ENCODE results near the gene CAMKMT. TPM values are rescaled to one million over a fixed set of nuclear protein-coding genes. Genes with fewer than 3 reads are reported as not detected.

CAMKMT gene
- total RNA-seq, 2 experiments from 2014 or later: 25.7 to 27.4 TPM

- ChIA-PET CTCF (ENCODE audit: unreplicated experiment) (no interaction called here), POLR2A (interaction anchor here (1.3 kb wide), 1 partner anchor 9 kb away, joined by 4 read pairs; no protein-coding TSS in a partner anchor)
- Histone ChIP-seq H2AFZ (ENCODE audit: low read length) (no peak overlapping the region), H3K9me3 (ENCODE audit: low read length) (no peaks in the 10 kb centered on the region), H4K20me1 (ENCODE audit: insufficient read depth, low read length) (no peaks in the 10 kb centered on the region), H3K4me3 (ENCODE audit: low read depth, low read length, poor library complexity, severe bottlenecking) (no peak overlapping the region), H3K9me2 (ENCODE audit: insufficient read depth, low read length) (no peaks in the 10 kb centered on the region), H3K36me3 (ENCODE audit: insufficient read depth, low read length) (no peaks in the 10 kb centered on the region; the same call in none of the 2 replicates), H3K4me2 (ENCODE audit: low read length) (no peak overlapping the region), H3K27ac (ENCODE audit: low read depth, low read length, poor library complexity, severe bottlenecking) (no peak overlapping the region), H3K79me2 (ENCODE audit: insufficient read depth, low read depth, low read length) (no peaks in the 10 kb centered on the region), H3K4me1 (ENCODE audit: insufficient read depth, low read length, poor library complexity, severe bottlenecking) (no peaks in the 10 kb centered on the region)
- no peak for DNase-seq (ENCODE audit: low spot score)
- intact Hi-C loops (cut with micrococcal nuclease; ENCODE audit: unreplicated experiment): no loop called here
- no TSS peak for BruUV-seq (replicated peaks)
- TF ChIP-seq CTCF (conservative IDR thresholded peaks at IDR 0.05; ENCODE audit: low read length) (no peak), EZH2phosphoT487 (IDR thresholded peaks at IDR 0.05; ENCODE audit: borderline replicate concordance, low read depth, low read length) (no peak)
Measured at GRCh38 chr2:44388877-44389276, 27.1 kb downstream of the CAMKMT start.

GRCh38 chr2:44389895-44390294 is 28.1 kb downstream of the CAMKMT start:
- Histone ChIP-seq H3K4me1 (ENCODE audit: insufficient read depth, low read length, poor library complexity, severe bottlenecking) (no peaks in the 10 kb centered on the region), H3K9me3 (ENCODE audit: low read length) (no peaks in the 10 kb centered on the region), H3K4me3 (ENCODE audit: low read depth, low read length, poor library complexity, severe bottlenecking) (no peak overlapping the region), H3K4me2 (ENCODE audit: low read length) (no peak overlapping the region), H3K9me2 (ENCODE audit: insufficient read depth, low read length) (no peaks in the 10 kb centered on the region), H3K79me2 (ENCODE audit: insufficient read depth, low read depth, low read length) (no peaks in the 10 kb centered on the region), H4K20me1 (ENCODE audit: insufficient read depth, low read length) (no peaks in the 10 kb centered on the region), H3K36me3 (ENCODE audit: insufficient read depth, low read length) (no peaks in the 10 kb centered on the region; the same call in 1 of the 2 replicates), H2AFZ (ENCODE audit: low read length) (no peak overlapping the region), H3K27ac (ENCODE audit: low read depth, low read length, poor library complexity, severe bottlenecking) (no peak overlapping the region)
- DNase-seq (ENCODE audit: low spot score): no peak
- CTCF ChIA-PET (ENCODE audit: unreplicated experiment): interaction anchor here (0.5 kb wide), 1 partner anchor 294 kb away, joined by 3 read pairs; no protein-coding TSS in a partner anchor
- TF ChIP-seq CTCF (conservative IDR thresholded peaks at IDR 0.05; ENCODE audit: low read length) (peak; percentile 63), EZH2phosphoT487 (IDR thresholded peaks at IDR 0.05; ENCODE audit: borderline replicate concordance, low read depth, low read length) (no peak)
- intact Hi-C loops (cut with micrococcal nuclease; ENCODE audit: unreplicated experiment): loop anchor here (5.0 kb wide), 1 partner anchor 567 kb away; no protein-coding TSS in a partner anchor
- POLR2A ChIA-PET: no interaction called here
- no TSS peak for BruUV-seq (replicated peaks)

GRCh38 chr2:44392338-44392943 is 30.7 kb downstream of the CAMKMT start:
- POLR2A ChIA-PET: interaction anchor here (0.6 to 1.7 kb wide), 2 partner anchors 9 to 19 kb away, joined by 3 to 6 read pairs; no protein-coding TSS in a partner anchor

More at GRCh38 chr2:44392338-44392943, 30.7 kb downstream of the CAMKMT start:
- peak; percentile 58 for DNase-seq (ENCODE audit: low spot score)
- intact Hi-C loops (cut with micrococcal nuclease; ENCODE audit: unreplicated experiment): loop anchor here (5.0 kb wide), 1 partner anchor 565 kb away; no protein-coding TSS in a partner anchor
- no peak overlapping the region for H3K4me2 ChIP-seq (ENCODE audit: low read length)
- H4K20me1 ChIP-seq (ENCODE audit: insufficient read depth, low read length): no peaks in the 10 kb centered on the region
- no peaks in the 10 kb centered on the region for H3K79me2 ChIP-seq (ENCODE audit: insufficient read depth, low read depth, low read length)
- CTCF ChIA-PET (ENCODE audit: unreplicated experiment): interaction anchor here (0.8 to 1.0 kb wide), 2 partner anchors 87 to 563 kb away, joined by 4 to 5 read pairs; no protein-coding TSS in a partner anchor
- H3K4me1 ChIP-seq (ENCODE audit: insufficient read depth, low read length, poor library complexity, severe bottlenecking): no peaks in the 10 kb centered on the region
- H3K4me3 ChIP-seq (ENCODE audit: low read depth, low read length, poor library complexity, severe bottlenecking): no peak overlapping the region
- TF ChIP-seq CTCF (conservative IDR thresholded peaks at IDR 0.05; ENCODE audit: low read length) (peak; percentile 88), EZH2phosphoT487 (IDR thresholded peaks at IDR 0.05; ENCODE audit: borderline replicate concordance, low read depth, low read length) (no peak)
- no peaks in the 10 kb centered on the region for H3K9me2 ChIP-seq (ENCODE audit: insufficient read depth, low read length)
- no peak overlapping the region for H2AFZ ChIP-seq (ENCODE audit: low read length)
- H3K9me3 ChIP-seq (ENCODE audit: low read length): no peaks in the 10 kb centered on the region
- H3K27ac ChIP-seq (ENCODE audit: low read depth, low read length, poor library complexity, severe bottlenecking): no peak overlapping the region
- no peaks in the 10 kb centered on the region; the same call in 1 of the 2 replicates for H3K36me3 ChIP-seq (ENCODE audit: insufficient read depth, low read length)
- no TSS peak for BruUV-seq (replicated peaks)
